GM12865 (cell line): ENCODE measurements around the gene RPS19.

Source experiments
- DNase-seq: peaks from one replicate; pipeline ENCODE4 v3.0.0; 2010; ENCODE audit warnings: low read depth
- H3K4me3 ChIP-seq: 2 replicates; pipeline ENCODE4 v1.5.1; 2011; ENCODE audit warnings: mild to moderate bottlenecking, low read depth, low read length, control low read depth
- CTCF ChIP-seq: IDR thresholded peaks from 2 replicates; pipeline ENCODE4 v1.5.1; 2011; ENCODE audit warnings: low read length, control low read depth, low read depth, inconsistent platforms; ENCODE audit not compliant: insufficient read depth; ENCODE audit errors: missing control alignments

The RPS19 gene

GRCh38 chr19:41877916-41878905 is 18.2 kb downstream of the RPS19 start:
- peak overlapping the region; percentile 90 for H3K4me3 ChIP-seq
- peak; percentile 83 for DNase-seq
- TF ChIP-seq CTCF = no peak

- no peak for TF ChIP-seq CTCF
- peak overlapping the region; percentile 90 for H3K4me3 ChIP-seq
- no peak for DNase-seq
Measured at GRCh38 chr19:41879080-41879479, 19.0 kb downstream of the RPS19 start.

- DNase-seq = no peak
- TF ChIP-seq CTCF = no peak
- no peak overlapping the region; the same call in 1 of the 2 replicates for H3K4me3 ChIP-seq
Measured at GRCh38 chr19:41879670-41880328, 19.7 kb downstream of the RPS19 start.

GRCh38 chr19:41880329-41880708 is 20.3 kb downstream of the RPS19 start:
- TF ChIP-seq CTCF = no peak
- no peak overlapping the region for H3K4me3 ChIP-seq
- DNase-seq = no peak

- peak within 1 kb of the TSS; percentile 96 for H3K4me3 ChIP-seq
- DNase-seq = peak; percentile 77
- no peak for TF ChIP-seq CTCF
Measured at GRCh38 chr19:41882568-41883462, 22.8 kb downstream of the RPS19 start, which contains the start of gene ARHGEF1. ARHGEF1 (plus strand) TSS chr19:41883184; CDS start chr19:41888083, 4,899 bp downstream.

- DNase-seq = no peak
- TF ChIP-seq CTCF = no peak
- peak overlapping the region; percentile 96 for H3K4me3 ChIP-seq
Measured at GRCh38 chr19:41883463-41883820, 23.4 kb downstream of the RPS19 start.
